CD4-positive, CD25-positive, alpha-beta regulatory T cell (primary cell): ENCODE results near the gene OGDH. TPM values are rescaled to one million over a fixed set of nuclear protein-coding genes. Genes with fewer than 3 reads are reported as not detected.
A peak's percentile ranks its signal among the peaks of the same experiment; 100 is the strongest.

Experiments used
- ATAC-seq, 2 donors: fragments of 150-1000 bp; cut with Tn5 transposase; one replicate each; pipeline ENCODE4 v1.10.0; 2021; ENCODE audit warnings: low read depth in 2 of 2, moderate number of reproducible peaks in 2 of 2, moderate library complexity in 1 of 2
- DNase-seq, 3 donors: peaks; one replicate each; pipeline versions ENCODE4 v3.0.0 to v3.0.0-alpha.2; 2012 to 2022; ENCODE audit warnings: mixed read lengths in 1 of 3
- H3K27ac ChIP-seq: one replicate; pipeline ENCODE4 v1.7.0; 2013; ENCODE audit warnings: mild to moderate bottlenecking, low read length; ENCODE audit not compliant: insufficient read depth, poor library complexity, severe bottlenecking
- H3K27me3 ChIP-seq: one replicate; pipeline ENCODE4 v1.7.0; 2013; ENCODE audit warnings: low read length; ENCODE audit not compliant: control insufficient read depth, insufficient read depth
- H3K36me3 ChIP-seq: one replicate; pipeline ENCODE4 v1.7.0; 2013; ENCODE audit warnings: mild to moderate bottlenecking, low read length, moderate library complexity; ENCODE audit not compliant: control insufficient read depth, insufficient read depth
- H3K4me1 ChIP-seq: 2 replicates; pipeline ENCODE4 v1.7.0; 2013; ENCODE audit warnings: mild to moderate bottlenecking, low read length; ENCODE audit not compliant: insufficient read depth, control insufficient read depth, poor library complexity, severe bottlenecking
- H3K4me3 ChIP-seq: one replicate; pipeline ENCODE4 v1.7.0; 2013; ENCODE audit warnings: low read depth, mild to moderate bottlenecking, low read length, moderate library complexity
- H3K9me3 ChIP-seq, 2 experiments: 1 replicate in 1 of 2; 2 replicates in 1 of 2; pipeline ENCODE4 v1.7.0; 2013; ENCODE audit warnings: low read length in 2 of 2, mild to moderate bottlenecking in 1 of 2, moderate library complexity in 1 of 2; ENCODE audit not compliant: control insufficient read depth in 2 of 2
- H3K27ac Mint-ChIP-seq, 3 donors: one replicate each; pipeline ENCODE4 v1.8.0; 2020 to 2022; ENCODE audit warnings: mild to moderate bottlenecking in 3 of 3, mixed read lengths in 3 of 3, moderate library complexity in 2 of 3
- H3K27me3 Mint-ChIP-seq: one replicate; pipeline ENCODE4 v1.8.0; 2022; ENCODE audit warnings: mild to moderate bottlenecking, mixed read lengths
- H3K36me3 Mint-ChIP-seq: one replicate; pipeline ENCODE4 v1.8.0; 2020; ENCODE audit warnings: mixed read lengths
- H3K4me1 Mint-ChIP-seq, 4 donors: one replicate each; pipeline ENCODE4 v1.8.0; 2020 to 2022; ENCODE audit warnings: mixed read lengths in 4 of 4, mild to moderate bottlenecking in 1 of 4
- H3K4me3 Mint-ChIP-seq, 4 donors: one replicate each; pipeline ENCODE4 v1.8.0; 2020 to 2022; ENCODE audit warnings: mild to moderate bottlenecking in 4 of 4, mixed read lengths in 4 of 4, moderate library complexity in 3 of 4
- H3K9me3 Mint-ChIP-seq, 7 donors: one replicate each; pipeline ENCODE4 v1.8.0; 2020 to 2022; ENCODE audit warnings: mixed read lengths in 7 of 7, mild to moderate bottlenecking in 3 of 7, moderate library complexity in 2 of 7
- polyA plus RNA-seq, 4 donors: library from polyadenylated mRNA; unstranded; fragments of 300-500 nt; fragmentation: Illumina TruSeq; gene quantifications; one replicate each; pipeline ENCODE4 v1.2.3, GENCODE V29; 2021
- total RNA-seq: library from RNA; stranded (reverse); gene quantifications from one replicate; pipeline ENCODE4 v1.2.3, GENCODE V29; 2022

OGDH gene
- total and polyA plus RNA-seq, 5 donors from 2014 or later = 56.4 to 157 (median 88.0) TPM

GRCh38 chr7:44564606-44565005, 41.8 kb upstream of the OGDH start:
- Histone ChIP-seq H3K4me1 (no peaks in the 10 kb centered on the region), H3K27ac (no peak overlapping the region), H3K4me3 (no peak overlapping the region), H3K36me3 (peaks cover 45% of the 10 kb centered on the region), H3K27me3 (no peaks in the 10 kb centered on the region), H3K9me3 (no peaks in the 10 kb centered on the region)
- Mint-ChIP-seq H3K36me3 (peaks cover 28% of the 10 kb centered on the region), H3K27me3 (no peaks in the 10 kb centered on the region), H3K9me3 (no peaks in the 10 kb centered on the region), H3K27ac (peak overlapping the region in 2 of 3 donors; percentile 49 to 75), H3K4me1 (peaks cover 0 to 18% (median 11%) of the 10 kb centered on the region in 4 donors), H3K4me3 (no peak overlapping the region)
- DNase-seq (no peak), ATAC-seq (no peak)

GRCh38 chr7:44565097-44565794, 41.2 kb upstream of the OGDH start:
- H3K4me1 ChIP-seq = no peaks in the 10 kb centered on the region
- no peaks in the 10 kb centered on the region for H3K27me3 ChIP-seq
- Mint-ChIP-seq H3K9me3 (no peaks in the 10 kb centered on the region), H3K27me3 (no peaks in the 10 kb centered on the region), H3K4me1 (peaks cover 0 to 18% (median 11%) of the 10 kb centered on the region in 4 donors), H3K36me3 (peaks cover 32% of the 10 kb centered on the region), H3K27ac (peak overlapping the region; percentile 49 to 86 (median 75)), H3K4me3 (peak overlapping the region in 1 of 4 donors; percentile 68)
- H3K4me3 ChIP-seq = no peak overlapping the region
- H3K36me3 ChIP-seq = peaks cover 51% of the 10 kb centered on the region
- no peak overlapping the region for H3K27ac ChIP-seq
- no peaks in the 10 kb centered on the region for H3K9me3 ChIP-seq
- peak; percentile 42 to 60 (median 55) for DNase-seq
- ATAC-seq = peak; percentile 80 to 84

GRCh38 chr7:44565795-44566559, 40.5 kb upstream of the OGDH start:
- Mint-ChIP-seq H3K4me1 (peaks cover 0 to 18% (median 11%) of the 10 kb centered on the region in 4 donors), H3K27ac (peak overlapping the region; percentile 8 to 86 (median 75)), H3K27me3 (no peaks in the 10 kb centered on the region), H3K36me3 (peaks cover 32% of the 10 kb centered on the region), H3K4me3 (peak overlapping the region in 1 of 4 donors; percentile 68), H3K9me3 (no peaks in the 10 kb centered on the region)
- H3K36me3 ChIP-seq = peaks cover 59% of the 10 kb centered on the region
- no peaks in the 10 kb centered on the region for H3K27me3 ChIP-seq
- no peaks in the 10 kb centered on the region for H3K9me3 ChIP-seq
- no peaks in the 10 kb centered on the region for H3K4me1 ChIP-seq
- no peak overlapping the region for H3K27ac ChIP-seq
- ATAC-seq (peak; percentile 16 to 34), DNase-seq (no peak)
- H3K4me3 ChIP-seq = no peak overlapping the region

GRCh38 chr7:44566680-44567079, 39.7 kb upstream of the OGDH start:
- H3K36me3 ChIP-seq = peaks cover 66% of the 10 kb centered on the region
- ATAC-seq (no peak), DNase-seq (no peak)
- H3K4me1 ChIP-seq = no peaks in the 10 kb centered on the region
- no peaks in the 10 kb centered on the region for H3K9me3 Mint-ChIP-seq
- no peak overlapping the region for H3K4me3 Mint-ChIP-seq
- no peaks in the 10 kb centered on the region for H3K9me3 ChIP-seq
- H3K27me3 ChIP-seq = no peaks in the 10 kb centered on the region
- H3K4me1 Mint-ChIP-seq = peaks cover 0 to 18% (median 11%) of the 10 kb centered on the region in 4 donors
- peaks cover 32% of the 10 kb centered on the region for H3K36me3 Mint-ChIP-seq
- H3K27ac ChIP-seq = no peak overlapping the region
- no peak overlapping the region for H3K4me3 ChIP-seq
- peak overlapping the region in 2 of 3 donors; percentile 8 to 18 for H3K27ac Mint-ChIP-seq
- no peaks in the 10 kb centered on the region for H3K27me3 Mint-ChIP-seq

GRCh38 chr7:44567884-44568283, 38.5 kb upstream of the OGDH start:
- peak overlapping the region in 1 of 3 donors; percentile 95 for H3K27ac Mint-ChIP-seq

GRCh38 chr7:44568771-44569560, 37.5 kb upstream of the OGDH start:
- Mint-ChIP-seq H3K9me3 (no peaks in the 10 kb centered on the region), H3K36me3 (peaks cover 37% of the 10 kb centered on the region), H3K4me3 (peak overlapping the region in 1 of 4 donors; percentile 44), H3K27ac (peak overlapping the region in 1 of 3 donors; percentile 67), H3K4me1 (peaks cover 10 to 37% (median 16%) of the 10 kb centered on the region in 4 donors), H3K27me3 (no peaks in the 10 kb centered on the region)
- ATAC-seq (no peak), DNase-seq (no peak)
- H3K9me3 ChIP-seq = no peaks in the 10 kb centered on the region
- H3K4me1 ChIP-seq = peaks cover 20% of the 10 kb centered on the region
- no peak overlapping the region for H3K4me3 ChIP-seq
- H3K36me3 ChIP-seq = peaks cover 74% of the 10 kb centered on the region
- no peaks in the 10 kb centered on the region for H3K27me3 ChIP-seq
- no peak overlapping the region for H3K27ac ChIP-seq

More at GRCh38 chr7:44567884-44568283, 38.5 kb upstream of the OGDH start:
- no peak for DNase-seq
- ATAC-seq = no peak
- Histone ChIP-seq H3K4me1 (peaks cover 11% of the 10 kb centered on the region), H3K36me3 (peaks cover 75% of the 10 kb centered on the region), H3K4me3 (no peak overlapping the region), H3K27ac (no peak overlapping the region), H3K9me3 (no peaks in the 10 kb centered on the region), H3K27me3 (no peaks in the 10 kb centered on the region)
- H3K36me3 Mint-ChIP-seq = peaks cover 37% of the 10 kb centered on the region
- peaks cover 2 to 27% (median 12%) of the 10 kb centered on the region in 4 donors for H3K4me1 Mint-ChIP-seq
- H3K9me3 Mint-ChIP-seq = no peaks in the 10 kb centered on the region
- peak overlapping the region in 1 of 4 donors; percentile 49 for H3K4me3 Mint-ChIP-seq
- H3K27me3 Mint-ChIP-seq = no peaks in the 10 kb centered on the region

- no peak overlapping the region for H3K4me3 ChIP-seq
- Mint-ChIP-seq H3K36me3 (peaks cover 37% of the 10 kb centered on the region), H3K4me1 (peaks cover 14 to 47% (median 20%) of the 10 kb centered on the region in 4 donors), H3K27ac (peak overlapping the region in 1 of 3 donors; percentile 20), H3K9me3 (no peaks in the 10 kb centered on the region), H3K27me3 (no peaks in the 10 kb centered on the region), H3K4me3 (peak overlapping the region in 1 of 4 donors; percentile 13)
- DNase-seq (no peak), ATAC-seq (no peak)
- peaks cover 64% of the 10 kb centered on the region for H3K36me3 ChIP-seq
- H3K9me3 ChIP-seq = no peaks in the 10 kb centered on the region
- no peaks in the 10 kb centered on the region for H3K27me3 ChIP-seq
- peaks cover 28% of the 10 kb centered on the region for H3K4me1 ChIP-seq
- H3K27ac ChIP-seq = no peak overlapping the region
Observed at GRCh38 chr7:44569959-44570358, 36.5 kb upstream of the OGDH start.
